ENCODE results near the gene ENDOD1.
A peak's percentile ranks its signal among the peaks of the same experiment; 100 is the strongest.

Gene ENDOD1

GRCh38 chr11:95078526-95078925, 11.1 kb upstream of the ENDOD1 start:
- no peak for DNase-seq

GRCh38 chr11:95081010-95081409, 8.6 kb upstream of the ENDOD1 start:
- no peak for DNase-seq

GRCh38 chr11:95081412-95081811, 8.2 kb upstream of the ENDOD1 start:
- DNase-seq = no peak

GRCh38 chr11:95082576-95083001, 7.1 kb upstream of the ENDOD1 start:
- no peak for DNase-seq

- DNase-seq = no peak
Observed at GRCh38 chr11:95084509-95084908, 5.1 kb upstream of the ENDOD1 start.

GRCh38 chr11:95085117-95085816, 4.4 kb upstream of the ENDOD1 start:
- DNase-seq = no peak

- DNase-seq = no peak
Observed at GRCh38 chr11:95086151-95086550, 3.5 kb upstream of the ENDOD1 start.

GRCh38 chr11:95086836-95087570, 2.6 kb upstream of the ENDOD1 start:
- no peak for DNase-seq

GRCh38 chr11:95088946-95089619, 563 bp upstream of the ENDOD1 start:
- no peak for DNase-seq

- DNase-seq = no peak
Observed at GRCh38 chr11:95091663-95092180, 2.1 kb downstream of the ENDOD1 start.

GRCh38 chr11:95092549-95093324, 3.1 kb downstream of the ENDOD1 start:
- peak; percentile 26 for DNase-seq

GRCh38 chr11:95093548-95093947, 3.9 kb downstream of the ENDOD1 start:
- no peak for DNase-seq

- DNase-seq = no peak
Observed at GRCh38 chr11:95095858-95096587, 6.4 kb downstream of the ENDOD1 start.

- DNase-seq = no peak
Observed at GRCh38 chr11:95097209-95097608, 7.6 kb downstream of the ENDOD1 start.

GRCh38 chr11:95098826-95099225, 9.2 kb downstream of the ENDOD1 start:
- DNase-seq = no peak

- peak; percentile 39 for DNase-seq
Observed at GRCh38 chr11:95100191-95100648, 10.6 kb downstream of the ENDOD1 start.

GRCh38 chr11:95100856-95101507, 11.3 kb downstream of the ENDOD1 start:
- DNase-seq = no peak

- DNase-seq = no peak
Observed at GRCh38 chr11:95101935-95102334, 12.3 kb downstream of the ENDOD1 start.

GRCh38 chr11:95102733-95103132, 13.1 kb downstream of the ENDOD1 start:
- no peak for DNase-seq

GRCh38 chr11:95103701-95104100, 14.1 kb downstream of the ENDOD1 start:
- no peak for DNase-seq

- no peak for DNase-seq
Observed at GRCh38 chr11:95104121-95104830, 14.6 kb downstream of the ENDOD1 start.

Measured in OCI-M1 (cell line).